Sigmoid colon (tissue), 4 donors: ENCODE results near the gene ANAPC15.
"Not testable (repeated sequence)": the region's sequence is repeated elsewhere in the genome, so short reads cannot be mapped to it uniquely, and the experiment has no call there.

Source experiments
- CTCF ChIP-seq, 4 experiments: fragments of 450-650 bp in 3 of 4; fragments of 200-600 bp in 1 of 4; IDR thresholded peaks; one replicate each; pipeline ENCODE4 v1.5.1; 2016 to 2019; ENCODE audit warnings: antibody characterized with exemption in 4 of 4, mild to moderate bottlenecking in 3 of 4, moderate library complexity in 2 of 4
- EP300 ChIP-seq, 4 donors: sonication (generic); formaldehyde crosslinking; IDR thresholded peaks; one replicate each; pipeline ENCODE4 v1.6.1; 2017; ENCODE audit warnings: antibody characterized with exemption in 4 of 4
- POLR2A ChIP-seq, 2 donors: fragments of 450-650 bp; IDR thresholded peaks; one replicate each; pipeline ENCODE4 v1.6.1; 2016; ENCODE audit warnings: antibody characterized with exemption in 2 of 2, mild to moderate bottlenecking in 2 of 2, moderate library complexity in 2 of 2

DNA sequence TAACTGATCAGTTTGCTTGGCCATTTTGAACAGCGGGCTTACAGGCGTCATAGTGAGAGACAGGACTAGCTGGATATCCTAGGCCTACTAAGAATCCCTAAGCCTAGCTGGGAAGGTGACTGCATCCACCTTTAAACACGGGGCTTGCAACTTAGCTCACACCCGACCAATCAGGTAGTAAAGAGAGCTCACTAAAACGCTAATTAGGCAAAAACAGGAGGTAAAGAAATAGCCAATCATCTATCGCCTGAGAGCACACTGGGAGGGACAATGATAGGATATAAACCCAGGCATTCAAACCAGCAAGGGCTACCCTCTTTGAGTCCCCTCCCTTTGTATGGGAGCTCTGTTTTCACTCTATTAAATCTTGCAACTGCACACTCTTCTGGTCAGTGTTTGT is 41.4 kb upstream of the ANAPC15 start:
- TF ChIP-seq CTCF, POLR2A, EP300 (IDR thresholded peaks at IDR 0.05): not testable (repeated sequence)
